ENCODE measurements around the gene TANC1.

TANC1 gene

DNA sequence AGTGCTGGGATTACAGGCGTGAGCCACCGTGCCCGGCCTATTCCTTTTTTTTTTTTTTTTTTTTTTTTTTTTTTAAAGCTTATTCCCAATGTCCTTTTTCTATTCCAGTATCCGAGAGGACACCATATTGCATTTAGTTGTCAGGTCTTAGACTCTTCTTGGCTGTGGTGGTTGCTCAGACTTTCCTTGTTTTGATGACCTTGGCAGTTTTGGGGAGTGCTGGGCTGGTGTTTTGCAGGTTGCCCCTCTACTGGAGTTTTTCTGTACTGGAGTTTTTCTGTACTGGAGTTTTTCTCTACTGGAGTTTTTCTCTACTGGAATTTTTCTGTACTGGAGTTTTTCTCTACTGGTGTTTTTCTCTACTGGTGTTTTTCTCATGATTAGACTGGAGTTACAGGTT, 149.2 kb downstream of the TANC1 start:
- no peak overlapping the region for H3K4me3 ChIP-seq (ENCODE audit: low read depth in 1 of 2, low read length in 2 of 2)
- no peaks in the 10 kb centered on the region for H3K36me3 ChIP-seq (ENCODE audit: insufficient read depth, low read length)
- H3K79me2 ChIP-seq (ENCODE audit: insufficient read depth, low read length): no peaks in the 10 kb centered on the region
- no peaks in the 10 kb centered on the region for H3K9me3 ChIP-seq (ENCODE audit: insufficient read depth, low read length, severe bottlenecking)
- no peak overlapping the region for H3K4me2 ChIP-seq (ENCODE audit: insufficient read depth, low read length)
- no peak overlapping the region for H2AFZ ChIP-seq (ENCODE audit: low read depth, low read length)
- no peaks in the 10 kb centered on the region for H4K20me1 ChIP-seq (ENCODE audit: insufficient read depth, low read length)
- H3K27me3 ChIP-seq (ENCODE audit: insufficient read depth, low read length, poor library complexity): no peaks in the 10 kb centered on the region
- TF ChIP-seq, protein P1, sequence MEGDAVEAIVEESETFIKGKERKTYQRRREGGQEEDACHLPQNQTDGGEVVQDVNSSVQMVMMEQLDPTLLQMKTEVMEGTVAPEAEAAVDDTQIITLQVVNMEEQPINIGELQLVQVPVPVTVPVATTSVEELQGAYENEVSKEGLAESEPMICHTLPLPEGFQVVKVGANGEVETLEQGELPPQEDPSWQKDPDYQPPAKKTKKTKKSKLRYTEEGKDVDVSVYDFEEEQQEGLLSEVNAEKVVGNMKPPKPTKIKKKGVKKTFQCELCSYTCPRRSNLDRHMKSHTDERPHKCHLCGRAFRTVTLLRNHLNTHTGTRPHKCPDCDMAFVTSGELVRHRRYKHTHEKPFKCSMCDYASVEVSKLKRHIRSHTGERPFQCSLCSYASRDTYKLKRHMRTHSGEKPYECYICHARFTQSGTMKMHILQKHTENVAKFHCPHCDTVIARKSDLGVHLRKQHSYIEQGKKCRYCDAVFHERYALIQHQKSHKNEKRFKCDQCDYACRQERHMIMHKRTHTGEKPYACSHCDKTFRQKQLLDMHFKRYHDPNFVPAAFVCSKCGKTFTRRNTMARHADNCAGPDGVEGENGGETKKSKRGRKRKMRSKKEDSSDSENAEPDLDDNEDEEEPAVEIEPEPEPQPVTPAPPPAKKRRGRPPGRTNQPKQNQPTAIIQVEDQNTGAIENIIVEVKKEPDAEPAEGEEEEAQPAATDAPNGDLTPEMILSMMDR (IDR thresholded peaks at IDR 0.05; ENCODE audit: borderline replicate concordance, extremely low read depth, low read length, poor library complexity, severe bottlenecking): no peak
- TF ChIP-seq EZH2 (IDR thresholded peaks at IDR 0.05; ENCODE audit: borderline replicate concordance, low read depth, low read length, severe bottlenecking): no peak
- H3K27ac ChIP-seq (ENCODE audit: low read length): peak overlapping the region; percentile 82
- no peak for ATAC-seq (ENCODE audit: insufficient read depth, low read depth)
- no peak overlapping the region for H3K9ac ChIP-seq (ENCODE audit: low read depth, low read length)
- no peak for DNase-seq
- H3K4me1 ChIP-seq (ENCODE audit: insufficient read depth, low read length): peaks cover 27% of the 10 kb centered on the region

DNA sequence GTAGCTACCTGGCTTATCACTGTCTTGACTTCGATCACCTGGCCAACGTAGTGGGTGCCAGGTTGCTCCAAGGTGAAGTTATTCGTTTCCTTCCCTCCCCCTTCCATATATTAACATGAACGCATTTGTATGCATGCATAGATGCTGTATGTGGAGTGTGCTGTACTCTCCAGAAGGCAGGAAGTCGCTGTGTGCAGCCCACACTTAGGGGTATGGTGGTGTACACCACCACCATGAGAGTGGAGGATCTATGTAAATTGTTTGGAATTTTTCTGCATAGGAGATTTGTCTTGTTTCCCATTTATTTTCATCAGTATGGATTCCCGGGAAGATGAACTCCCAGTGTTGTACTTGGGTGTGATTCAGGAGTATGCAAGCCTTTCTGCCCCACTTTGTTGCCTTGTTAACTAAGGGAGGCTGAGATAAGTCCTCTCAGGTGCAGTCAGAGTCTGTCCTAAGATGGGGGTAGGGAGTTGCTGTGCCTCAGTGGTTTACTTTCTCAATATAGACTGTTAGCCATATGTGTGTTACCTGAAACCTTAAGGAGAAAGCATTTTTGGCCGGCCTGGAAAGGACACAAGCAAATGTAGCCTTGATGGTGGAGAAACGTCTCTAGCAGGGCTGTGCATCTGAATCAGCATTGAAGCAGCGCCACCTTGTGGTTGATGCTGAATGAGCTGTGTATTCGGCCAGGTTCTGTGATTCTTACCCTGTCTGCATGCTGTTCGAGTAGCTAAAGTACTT, 149.8 kb downstream of the TANC1 start:
- DNase-seq (peak; percentile 84), ATAC-seq (ENCODE audit: insufficient read depth, low read depth) (peak; percentile 94)
- Histone ChIP-seq H3K79me2 (ENCODE audit: insufficient read depth, low read length) (no peaks in the 10 kb centered on the region), H3K4me3 (ENCODE audit: low read depth in 1 of 2, low read length in 2 of 2) (no peak overlapping the region), H3K4me1 (ENCODE audit: insufficient read depth, low read length) (peaks cover 30% of the 10 kb centered on the region), H3K4me2 (ENCODE audit: insufficient read depth, low read length) (peak overlapping the region; percentile 36), H2AFZ (ENCODE audit: low read depth, low read length) (peak overlapping the region; percentile 60), H3K36me3 (ENCODE audit: insufficient read depth, low read length) (no peaks in the 10 kb centered on the region), H3K9me3 (ENCODE audit: insufficient read depth, low read length, severe bottlenecking) (no peaks in the 10 kb centered on the region), H3K27ac (ENCODE audit: low read length) (peak overlapping the region; percentile 82), H3K9ac (ENCODE audit: low read depth, low read length) (peak overlapping the region; percentile 33), H4K20me1 (ENCODE audit: insufficient read depth, low read length) (no peaks in the 10 kb centered on the region), H3K27me3 (ENCODE audit: insufficient read depth, low read length, poor library complexity) (no peaks in the 10 kb centered on the region)
- TF ChIP-seq, protein P1 (IDR thresholded peaks at IDR 0.05; ENCODE audit: borderline replicate concordance, extremely low read depth, low read length, poor library complexity, severe bottlenecking): peak; percentile 98
- TF ChIP-seq EZH2 (IDR thresholded peaks at IDR 0.05; ENCODE audit: borderline replicate concordance, low read depth, low read length, severe bottlenecking): no peak

DNA sequence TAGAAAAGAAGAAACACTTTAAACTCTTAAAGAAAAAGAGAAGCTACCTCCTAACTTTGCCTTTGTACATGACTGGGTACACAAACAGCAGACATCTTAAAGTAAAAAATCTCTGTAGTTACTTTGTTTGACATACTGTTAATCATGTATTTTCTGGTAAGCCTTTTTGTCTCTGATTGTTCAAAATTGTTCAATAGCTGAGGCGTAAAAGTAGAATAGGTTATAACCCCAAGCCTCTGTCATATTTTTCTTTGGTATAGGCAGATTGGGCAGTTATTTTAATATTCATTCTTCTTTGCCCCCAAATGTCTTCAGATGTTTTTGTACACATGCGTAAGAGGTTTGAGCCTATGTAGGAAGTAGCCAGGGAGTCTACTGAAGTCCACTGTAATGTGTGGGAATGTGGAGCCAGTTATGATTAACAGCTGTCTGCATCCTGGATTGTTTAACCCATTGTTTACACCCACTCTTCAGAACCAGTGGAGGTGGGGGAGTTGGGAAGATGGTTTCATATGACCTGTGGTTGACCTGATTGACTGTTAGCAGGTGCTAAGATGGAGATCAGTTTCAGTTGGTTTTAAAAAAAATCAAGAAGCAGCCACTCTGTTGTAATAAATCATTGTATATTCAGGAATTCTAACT, 150.5 kb downstream of the TANC1 start:
- H3K36me3 ChIP-seq (ENCODE audit: insufficient read depth, low read length): no peaks in the 10 kb centered on the region

More for the DNA sequence above, 150.5 kb downstream of the TANC1 start:
- Histone ChIP-seq H3K27me3 (ENCODE audit: insufficient read depth, low read length, poor library complexity) (no peaks in the 10 kb centered on the region), H2AFZ (ENCODE audit: low read depth, low read length) (peak overlapping the region; percentile 38; the same call in 1 of the 2 replicates), H3K79me2 (ENCODE audit: insufficient read depth, low read length) (no peaks in the 10 kb centered on the region), H4K20me1 (ENCODE audit: insufficient read depth, low read length) (no peaks in the 10 kb centered on the region), H3K27ac (ENCODE audit: low read length) (peak overlapping the region; percentile 82), H3K4me3 (ENCODE audit: low read depth in 1 of 2, low read length in 2 of 2) (no peak overlapping the region), H3K9me3 (ENCODE audit: insufficient read depth, low read length, severe bottlenecking) (no peaks in the 10 kb centered on the region), H3K4me2 (ENCODE audit: insufficient read depth, low read length) (peak overlapping the region; percentile 36; the same call in 1 of the 2 replicates), H3K4me1 (ENCODE audit: insufficient read depth, low read length) (peaks cover 37% of the 10 kb centered on the region), H3K9ac (ENCODE audit: low read depth, low read length) (peak overlapping the region; percentile 33)
- ATAC-seq (ENCODE audit: insufficient read depth, low read depth): peak; percentile 48; the same call in 2 of the 3 replicates
- peak; percentile 26 for DNase-seq
- no peak for TF ChIP-seq EZH2 (IDR thresholded peaks at IDR 0.05; ENCODE audit: borderline replicate concordance, low read depth, low read length, severe bottlenecking)
- TF ChIP-seq, protein P1 (IDR thresholded peaks at IDR 0.05; ENCODE audit: borderline replicate concordance, extremely low read depth, low read length, poor library complexity, severe bottlenecking): no peak

All from DND-41 (cell line).